Neural cell (in vitro differentiated cells): Measurements from ENCODE around the gene VHLL.

Source experiments
- CTCF ChIP-seq: fragments of 450-650 bp; IDR thresholded peaks from 2 replicates; pipeline ENCODE4 v1.5.1; 2014; ENCODE audit warnings: antibody characterized with exemption, mild to moderate bottlenecking, moderate library complexity; ENCODE audit not compliant: poor library complexity, severe bottlenecking
- EP300 ChIP-seq: fragments of 450-650 bp; conservative IDR thresholded peaks from 2 replicates; pipeline ENCODE4 v1.6.1; 2014; ENCODE audit warnings: antibody characterized with exemption, mild to moderate bottlenecking, moderate library complexity; ENCODE audit not compliant: poor library complexity, severe bottlenecking
- EZH2 ChIP-seq: fragments of 200-600, 300-800 bp; shearing (Covaris generic), sonication (generic); IDR thresholded peaks from 2 replicates; pipeline ENCODE4 v1.6.1; 2014; ENCODE audit warnings: antibody characterized with exemption, low read length, borderline replicate concordance, mild to moderate bottlenecking; ENCODE audit not compliant: insufficient read depth, poor library complexity, severe bottlenecking
- POLR2AphosphoS5 ChIP-seq: IDR thresholded peaks from 2 replicates; pipeline ENCODE4 v1.6.1; 2012
- REST ChIP-seq: IDR thresholded peaks from 2 replicates; pipeline ENCODE4 v1.6.1; 2012; ENCODE audit warnings: borderline replicate concordance

DNA sequence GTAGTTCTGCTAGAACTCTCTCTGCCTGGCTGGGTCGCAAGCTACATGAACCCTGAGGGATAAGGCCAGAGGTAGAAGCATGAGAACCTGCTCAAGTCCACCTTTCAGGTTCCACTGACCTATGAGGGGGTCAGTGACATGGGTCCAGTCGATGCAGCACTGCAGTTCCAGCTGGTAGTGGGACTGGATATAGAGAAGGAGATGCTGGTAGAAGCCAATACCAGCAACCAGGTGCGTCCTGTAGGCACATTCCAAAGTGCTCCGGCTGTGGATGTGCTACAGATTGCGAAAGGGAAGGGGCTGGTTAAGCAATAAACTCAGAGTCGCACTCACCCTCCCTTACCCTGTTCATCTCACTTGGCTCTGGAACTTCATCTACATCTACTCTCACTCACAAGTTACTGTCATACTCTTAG lies 22.1 kb downstream of the VHLL start:
- no peak for TF ChIP-seq POLR2AphosphoS5
- TF ChIP-seq EP300, result no peak
- TF ChIP-seq CTCF, result no peak
- no peak for TF ChIP-seq REST
- TF ChIP-seq EZH2, result no peak
